Measurements from ENCODE around the gene SIVA1.

Gene SIVA1

GRCh38 chr14:104741108-104741802 is 11.7 kb upstream of the SIVA1 start:
- no peak for TF ChIP-seq PATZ1 (CRISPR knock-in tag; IDR thresholded peaks at IDR 0.05; ENCODE audit: borderline replicate concordance)
- no peak for TF ChIP-seq PPARA (CRISPR knock-in tag; IDR thresholded peaks at IDR 0.05; ENCODE audit: borderline replicate concordance)
- no peak for TF ChIP-seq ZNF70 (CRISPR knock-in tag; IDR thresholded peaks at IDR 0.05)
- TF ChIP-seq CSDC2 (CRISPR knock-in tag; IDR thresholded peaks at IDR 0.05), result no peak
- no peak for TF ChIP-seq ZFP30 (CRISPR knock-in tag; IDR thresholded peaks at IDR 0.05)
- TF ChIP-seq SNAI2 (CRISPR knock-in tag; IDR thresholded peaks at IDR 0.05), result no peak
- no peak for TF ChIP-seq TSHZ2 (CRISPR knock-in tag; IDR thresholded peaks at IDR 0.05)
- no peak for ATAC-seq

GRCh38 chr14:104741803-104742251 is 11.1 kb upstream of the SIVA1 start:
- TF ChIP-seq ZFP30 (CRISPR knock-in tag; IDR thresholded peaks at IDR 0.05) (no peak), TOX (CRISPR knock-in tag; IDR thresholded peaks at IDR 0.05; ENCODE audit: borderline replicate concordance) (no peak), PATZ1 (CRISPR knock-in tag; IDR thresholded peaks at IDR 0.05; ENCODE audit: borderline replicate concordance) (no peak), ESRRG (CRISPR knock-in tag; IDR thresholded peaks at IDR 0.05) (no peak), BACH2 (CRISPR knock-in tag; IDR thresholded peaks at IDR 0.05; ENCODE audit: borderline replicate concordance) (no peak), ISL1 (CRISPR knock-in tag; IDR thresholded peaks at IDR 0.05) (no peak), GLIS3 (CRISPR knock-in tag; IDR thresholded peaks at IDR 0.05) (no peak), RARB (CRISPR knock-in tag; IDR thresholded peaks at IDR 0.05) (no peak), SNAI2 (CRISPR knock-in tag; IDR thresholded peaks at IDR 0.05) (no peak), TCF4 (CRISPR knock-in tag; IDR thresholded peaks at IDR 0.05; ENCODE audit: borderline replicate concordance) (no peak), ZNF8 (CRISPR knock-in tag; IDR thresholded peaks at IDR 0.05) (no peak), ZFP3 (CRISPR knock-in tag; IDR thresholded peaks at IDR 0.05) (no peak), CSRNP3 (CRISPR knock-in tag; IDR thresholded peaks at IDR 0.05) (no peak), TSHZ2 (CRISPR knock-in tag; IDR thresholded peaks at IDR 0.05) (no peak), ZNF70 (CRISPR knock-in tag; IDR thresholded peaks at IDR 0.05) (no peak)
- ATAC-seq, result no peak

Data from SK-N-SH treated with all-trans-retinoic acid at 6 μM for 48 hours (cell line).